ENCODE measurements around the gene ZNF345. TPM values are rescaled to one million over a fixed set of nuclear protein-coding genes. Genes with fewer than 3 reads are reported as not detected.

Gene ZNF345
- total RNA-seq, 1 donor from 2014 or later = 8.0 TPM

DNA sequence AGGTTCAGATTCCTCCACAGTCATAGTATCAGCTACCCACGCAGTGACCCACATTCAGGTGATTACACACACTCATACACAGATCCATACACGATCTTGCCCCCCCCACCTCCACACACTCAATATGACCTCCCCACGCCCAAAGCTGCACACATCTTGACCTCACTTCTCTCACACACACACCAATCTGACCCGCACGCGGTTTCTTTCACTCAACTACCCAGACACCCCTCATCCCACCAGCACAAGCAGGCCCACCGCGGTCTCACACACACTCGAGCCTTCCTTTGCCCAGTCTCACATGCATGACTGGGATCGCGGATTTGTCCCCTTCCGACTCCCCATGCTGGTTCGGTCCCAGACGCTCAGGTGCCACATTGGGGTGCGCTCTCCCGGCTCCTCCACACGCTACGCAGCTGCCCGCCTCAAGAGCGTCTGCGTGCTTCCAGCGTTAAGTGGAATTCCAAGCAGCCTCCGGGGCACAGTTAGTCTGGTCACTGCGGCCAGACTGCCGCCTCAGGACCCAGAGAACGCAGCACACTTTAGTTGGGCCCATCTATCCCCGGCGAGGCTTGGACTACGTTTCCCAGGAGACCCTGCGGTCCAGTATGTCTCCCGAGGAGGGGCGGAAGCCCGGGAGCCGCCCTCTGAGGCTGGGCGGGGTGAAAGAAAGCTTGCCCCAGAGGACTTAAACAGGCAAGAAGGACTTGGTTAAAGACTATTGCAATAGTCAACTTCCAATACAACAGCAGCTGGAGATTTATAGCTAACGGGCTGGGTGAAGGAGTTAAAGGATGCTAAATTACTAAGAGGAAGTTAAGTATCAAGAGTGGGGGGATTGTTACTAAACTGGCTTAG lies 746 bp upstream of the ZNF345 start:
- peaks cover 0 to 5% of the 10 kb centered on the region in 2 donors for H3K4me1 ChIP-seq
- peak overlapping the region; percentile 78 to 84 for H3K4me3 ChIP-seq
- H3K27ac ChIP-seq = peak overlapping the region; percentile 83 to 88
- H3K9me3 ChIP-seq = peaks cover 0 to 12% of the 10 kb centered on the region in 2 donors
- no peaks in the 10 kb centered on the region for H3K27me3 ChIP-seq
- TF ChIP-seq, protein P1, sequence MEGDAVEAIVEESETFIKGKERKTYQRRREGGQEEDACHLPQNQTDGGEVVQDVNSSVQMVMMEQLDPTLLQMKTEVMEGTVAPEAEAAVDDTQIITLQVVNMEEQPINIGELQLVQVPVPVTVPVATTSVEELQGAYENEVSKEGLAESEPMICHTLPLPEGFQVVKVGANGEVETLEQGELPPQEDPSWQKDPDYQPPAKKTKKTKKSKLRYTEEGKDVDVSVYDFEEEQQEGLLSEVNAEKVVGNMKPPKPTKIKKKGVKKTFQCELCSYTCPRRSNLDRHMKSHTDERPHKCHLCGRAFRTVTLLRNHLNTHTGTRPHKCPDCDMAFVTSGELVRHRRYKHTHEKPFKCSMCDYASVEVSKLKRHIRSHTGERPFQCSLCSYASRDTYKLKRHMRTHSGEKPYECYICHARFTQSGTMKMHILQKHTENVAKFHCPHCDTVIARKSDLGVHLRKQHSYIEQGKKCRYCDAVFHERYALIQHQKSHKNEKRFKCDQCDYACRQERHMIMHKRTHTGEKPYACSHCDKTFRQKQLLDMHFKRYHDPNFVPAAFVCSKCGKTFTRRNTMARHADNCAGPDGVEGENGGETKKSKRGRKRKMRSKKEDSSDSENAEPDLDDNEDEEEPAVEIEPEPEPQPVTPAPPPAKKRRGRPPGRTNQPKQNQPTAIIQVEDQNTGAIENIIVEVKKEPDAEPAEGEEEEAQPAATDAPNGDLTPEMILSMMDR (IDR thresholded peaks at IDR 0.05) = no peak
- peaks cover 0 to 12% of the 10 kb centered on the region in 2 donors for H3K36me3 ChIP-seq
- intact Hi-C loops (cut with DNase I) = loop anchor here (1.0 to 5.0 kb wide), 8 partner anchors 12 to 744 kb away; partner anchors contain the start of genes ZNF260, ZNF420, ZNF461 and ZNF540
- DNase-seq (ENCODE audit: low spot score in 2 of 2) = peak; percentile 80 to 96

DNA sequence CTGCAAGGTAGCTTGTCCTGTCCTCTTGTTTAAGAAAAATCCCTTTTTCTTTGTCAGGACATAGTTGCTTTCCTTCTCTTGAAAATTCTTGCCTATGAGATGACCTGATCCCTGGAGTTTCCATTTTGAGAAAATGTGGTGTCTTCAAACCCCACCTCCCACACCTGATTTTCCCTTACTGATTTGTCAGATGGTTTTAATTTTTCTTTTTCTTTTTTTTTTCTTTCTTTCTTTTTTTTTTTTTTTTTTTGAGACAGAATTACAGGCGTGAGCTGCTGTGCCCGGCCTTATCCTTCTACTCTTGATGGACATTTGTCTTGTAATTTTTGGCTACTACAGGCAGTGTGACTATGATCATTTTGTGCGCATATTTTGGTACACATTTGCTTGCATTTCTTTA lies 1.2 kb downstream of the ZNF345 start:
- peaks cover 6 to 32% of the 10 kb centered on the region in 2 donors for H3K9me3 ChIP-seq
- H3K4me1 ChIP-seq = peaks cover 0 to 5% of the 10 kb centered on the region in 2 donors
- TF ChIP-seq, protein P1 (IDR thresholded peaks at IDR 0.05) = no peak
- H3K27ac ChIP-seq = no peak overlapping the region
- no peaks in the 10 kb centered on the region for H3K27me3 ChIP-seq
- peak overlapping the region; percentile 78 to 84 for H3K4me3 ChIP-seq
- DNase-seq (ENCODE audit: low spot score in 2 of 2) = no peak
- intact Hi-C loops (cut with DNase I) = loop anchor here (2.0 to 5.0 kb wide), 4 partner anchors 165 to 323 kb away; partner anchors contain the start of genes ZNF260, ZNF420, ZNF461 and ZNF567
- peaks cover 12 to 32% of the 10 kb centered on the region in 2 donors for H3K36me3 ChIP-seq

DNA sequence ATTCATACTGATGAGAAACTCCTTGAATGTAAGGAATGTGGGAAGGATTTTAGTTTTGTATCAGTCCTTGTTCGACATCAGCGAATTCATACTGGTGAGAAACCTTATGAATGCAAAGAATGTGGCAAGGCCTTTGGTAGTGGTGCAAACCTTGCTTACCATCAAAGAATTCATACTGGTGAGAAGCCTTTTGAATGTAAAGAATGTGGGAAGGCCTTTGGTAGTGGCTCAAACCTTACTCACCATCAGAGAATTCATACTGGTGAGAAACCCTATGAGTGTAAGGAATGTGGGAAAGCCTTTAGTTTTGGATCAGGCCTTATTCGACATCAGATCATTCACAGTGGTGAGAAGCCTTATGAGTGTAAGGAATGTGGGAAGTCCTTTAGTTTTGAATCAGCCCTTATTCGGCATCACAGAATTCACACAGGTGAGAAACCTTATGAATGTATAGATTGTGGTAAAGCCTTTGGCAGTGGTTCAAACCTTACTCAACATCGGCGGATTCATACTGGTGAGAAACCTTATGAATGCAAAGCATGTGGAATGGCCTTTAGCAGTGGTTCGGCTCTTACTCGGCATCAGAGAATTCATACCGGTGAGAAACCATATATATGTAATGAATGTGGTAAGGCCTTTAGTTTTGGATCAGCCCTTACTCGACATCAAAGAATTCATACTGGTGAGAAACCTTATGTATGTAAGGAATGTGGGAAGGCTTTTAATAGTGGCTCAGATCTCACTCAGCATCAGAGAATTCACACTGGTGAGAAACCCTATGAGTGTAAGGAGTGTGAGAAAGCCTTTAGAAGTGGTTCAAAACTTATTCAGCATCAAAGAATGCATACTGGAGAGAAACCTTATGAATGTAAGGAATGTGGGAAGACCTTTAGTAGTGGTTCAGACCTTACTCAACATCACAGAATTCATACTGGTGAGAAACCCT lies 26.6 kb downstream of the ZNF345 start:
- intact Hi-C loops (cut with DNase I) = no loop called here

DNA sequence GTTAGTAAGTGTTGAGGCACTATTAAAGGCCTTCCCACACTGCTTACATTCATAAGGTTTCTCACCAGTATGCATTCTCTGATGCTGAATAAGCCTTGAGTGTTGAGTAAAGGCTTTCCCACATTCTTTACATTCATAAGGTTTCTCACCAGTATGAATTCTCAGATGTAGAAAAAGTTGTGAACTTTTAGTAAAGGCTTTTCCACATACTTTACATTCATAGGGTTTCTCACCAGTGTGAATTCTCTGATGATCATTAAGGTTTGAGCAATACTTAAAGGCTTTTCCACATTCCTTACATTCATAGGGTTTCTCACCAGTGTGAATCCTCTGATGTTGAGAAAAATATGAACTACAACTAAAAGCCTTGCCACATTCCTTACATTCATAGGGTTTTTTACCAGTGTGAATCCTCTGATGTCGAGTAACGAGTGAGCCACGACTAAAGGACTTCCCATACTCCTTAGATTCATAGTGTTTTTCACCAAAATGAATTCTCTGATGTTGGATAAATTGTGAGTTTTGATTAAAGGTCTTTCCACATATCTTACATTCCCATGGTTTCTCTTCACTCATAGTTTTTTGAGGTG lies 41.2 kb downstream of the ZNF345 start:
- Histone ChIP-seq H3K4me3 (peak overlapping the region in 1 of 2 donors; percentile 4), H3K27ac (no peak overlapping the region), H3K4me1 (no peaks in the 10 kb centered on the region), H3K36me3 (peaks cover 63 to 77% of the 10 kb centered on the region in 2 donors), H3K27me3 (no peaks in the 10 kb centered on the region), H3K9me3 (peaks cover 97 to 100% of the 10 kb centered on the region in 2 donors)
- TF ChIP-seq, protein P1 (IDR thresholded peaks at IDR 0.05) = no peak
- DNase-seq (ENCODE audit: low spot score in 2 of 2) = no peak
- intact Hi-C loops (cut with DNase I) = no loop called here

More for the DNA sequence above, 26.6 kb downstream of the ZNF345 start:
- Histone ChIP-seq H3K9me3 (peaks cover 93 to 99% of the 10 kb centered on the region in 2 donors), H3K36me3 (peaks cover 68 to 75% of the 10 kb centered on the region in 2 donors), H3K27ac (no peak overlapping the region), H3K4me3 (no peak overlapping the region), H3K4me1 (no peaks in the 10 kb centered on the region), H3K27me3 (no peaks in the 10 kb centered on the region)
- TF ChIP-seq, protein P1 (IDR thresholded peaks at IDR 0.05) = no peak
- no peak for DNase-seq (ENCODE audit: low spot score in 2 of 2)

DNA sequence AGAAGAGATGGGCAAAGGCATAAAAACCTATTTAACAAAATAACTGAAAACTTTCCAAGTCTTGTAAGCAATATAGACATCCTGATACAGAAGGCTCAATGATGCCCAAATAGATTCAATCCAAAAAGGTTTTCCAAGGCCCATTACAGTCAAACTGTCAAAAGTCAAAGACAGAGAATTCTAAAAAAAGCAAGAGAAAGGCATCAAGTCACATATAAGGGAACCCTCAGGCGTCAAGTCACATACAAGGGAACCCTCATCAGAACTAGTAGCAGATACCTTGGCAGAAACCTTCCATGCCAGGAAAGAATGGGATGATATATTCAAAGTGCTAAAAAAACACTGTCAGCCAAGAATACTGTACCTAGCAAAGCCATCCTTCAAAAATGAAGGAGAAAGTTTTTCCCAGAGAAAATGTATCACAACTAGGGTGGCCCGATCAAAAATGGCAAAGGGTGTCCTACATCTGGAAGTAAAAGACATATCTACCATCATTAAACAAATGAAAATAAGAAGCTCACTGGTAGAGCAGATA lies 44.2 kb downstream of the ZNF345 start:
- peaks cover 79 to 99% of the 10 kb centered on the region in 2 donors for H3K36me3 ChIP-seq
- TF ChIP-seq, protein P1 (IDR thresholded peaks at IDR 0.05) = no peak
- no peak overlapping the region for H3K4me3 ChIP-seq

More for the DNA sequence above, 44.2 kb downstream of the ZNF345 start:
- peaks cover 99 to 100% of the 10 kb centered on the region in 2 donors for H3K9me3 ChIP-seq
- no peaks in the 10 kb centered on the region for H3K27me3 ChIP-seq
- DNase-seq (ENCODE audit: low spot score in 2 of 2) = no peak
- H3K27ac ChIP-seq = no peak overlapping the region
- intact Hi-C loops (cut with DNase I) = no loop called here
- H3K4me1 ChIP-seq = no peaks in the 10 kb centered on the region
